HEK293 (cell line): ENCODE data around the gene LIN54.

ENCODE experiments used
- GFI1B ChIP-seq: fragments of 450-650 bp; formaldehyde crosslinking; IDR thresholded peaks from 2 replicates; pipeline ENCODE4 v1.5.1; 2016; ENCODE audit warnings: missing biosample characterization, missing genetic modification characterization
- GLI2 ChIP-seq: fragments of 450-650 bp; formaldehyde crosslinking; IDR thresholded peaks from 2 replicates; pipeline ENCODE4; 2017; ENCODE audit warnings: missing biosample characterization, missing genetic modification characterization, low read depth, borderline replicate concordance
- GLIS1 ChIP-seq: fragments of 450-650 bp; formaldehyde crosslinking; IDR thresholded peaks from 2 replicates; pipeline ENCODE4 v1.5.1; 2016; ENCODE audit warnings: missing biosample characterization, missing genetic modification characterization
- INSM2 ChIP-seq: fragments of 450-650 bp; formaldehyde crosslinking; IDR thresholded peaks from 2 replicates; pipeline ENCODE4 v1.5.1; 2016; ENCODE audit warnings: missing biosample characterization, missing genetic modification characterization
- KLF17 ChIP-seq: fragments of 450-650 bp; formaldehyde crosslinking; IDR thresholded peaks from 2 replicates; pipeline ENCODE4 v1.5.1; 2016; ENCODE audit warnings: missing biosample characterization, missing genetic modification characterization
- MYNN ChIP-seq: fragments of 450-650 bp; formaldehyde crosslinking; IDR thresholded peaks from 2 replicates; pipeline ENCODE4 v1.5.1; 2016; ENCODE audit warnings: missing biosample characterization, missing genetic modification characterization, borderline replicate concordance
- MZF1 ChIP-seq: fragments of 450-650 bp; formaldehyde crosslinking; IDR thresholded peaks from 2 replicates; pipeline ENCODE4 v1.5.1; 2017; ENCODE audit warnings: missing biosample characterization, missing genetic modification characterization, borderline replicate concordance
- PRDM2 ChIP-seq: fragments of 450-650 bp; formaldehyde crosslinking; IDR thresholded peaks from 2 replicates; pipeline ENCODE4 v1.5.1; 2016; ENCODE audit warnings: missing biosample characterization, missing genetic modification characterization, borderline replicate concordance
- SCRT1 ChIP-seq: fragments of 450-650 bp; formaldehyde crosslinking; IDR thresholded peaks from 2 replicates; pipeline ENCODE4 v1.5.1; 2016; ENCODE audit warnings: missing biosample characterization, missing genetic modification characterization, borderline replicate concordance
- ZBTB7A ChIP-seq: fragments of 450-650 bp; formaldehyde crosslinking; IDR thresholded peaks from 2 replicates; pipeline ENCODE4 v1.5.1; 2016; ENCODE audit warnings: low read depth, missing biosample characterization, missing genetic modification characterization
- ZFHX2 ChIP-seq: fragments of 450-650 bp; formaldehyde crosslinking; conservative IDR thresholded peaks from 2 replicates; pipeline ENCODE4 v1.5.1; 2016; ENCODE audit warnings: missing biosample characterization, missing genetic modification characterization
- ZNF10 ChIP-seq: fragments of 450-650 bp; formaldehyde crosslinking; IDR thresholded peaks from 2 replicates; pipeline ENCODE4 v1.5.1; 2017; ENCODE audit warnings: missing biosample characterization, missing genetic modification characterization
- ZNF211 ChIP-seq: fragments of 450-650 bp; formaldehyde crosslinking; IDR thresholded peaks from 2 replicates; pipeline ENCODE4 v1.5.1; 2016; ENCODE audit warnings: low read depth, missing biosample characterization, missing genetic modification characterization
- ZNF221 ChIP-seq: fragments of 450-650 bp; formaldehyde crosslinking; IDR thresholded peaks from 2 replicates; pipeline ENCODE4 v1.5.1; 2017; ENCODE audit warnings: missing biosample characterization, missing genetic modification characterization, borderline replicate concordance
- ZNF239 ChIP-seq: fragments of 450-650 bp; formaldehyde crosslinking; IDR thresholded peaks from 2 replicates; pipeline ENCODE4 v1.5.1; 2016; ENCODE audit warnings: missing biosample characterization, missing genetic modification characterization
- ZNF280D ChIP-seq: fragments of 450-650 bp; formaldehyde crosslinking; IDR thresholded peaks from 2 replicates; pipeline ENCODE4 v1.5.1; 2016; ENCODE audit warnings: missing biosample characterization, missing genetic modification characterization
- ZNF366 ChIP-seq: fragments of 450-650 bp; formaldehyde crosslinking; conservative IDR thresholded peaks from 2 replicates; pipeline ENCODE4 v1.5.1; 2016; ENCODE audit warnings: missing biosample characterization, missing genetic modification characterization
- ZNF404 ChIP-seq: fragments of 450-650 bp; formaldehyde crosslinking; IDR thresholded peaks from 2 replicates; pipeline ENCODE4 v1.5.1; 2017; ENCODE audit warnings: missing biosample characterization, missing genetic modification characterization
- ZNF423 ChIP-seq: fragments of 450-650 bp; formaldehyde crosslinking; IDR thresholded peaks from 2 replicates; pipeline ENCODE4 v1.5.1; 2016; ENCODE audit warnings: missing biosample characterization, missing genetic modification characterization
- ZNF473 ChIP-seq: fragments of 450-650 bp; formaldehyde crosslinking; IDR thresholded peaks from 2 replicates; pipeline ENCODE4 v1.5.1; 2017; ENCODE audit warnings: missing biosample characterization, missing genetic modification characterization
- ZNF548 ChIP-seq: fragments of 450-650 bp; formaldehyde crosslinking; IDR thresholded peaks from 2 replicates; pipeline ENCODE4 v1.5.1; 2016; ENCODE audit warnings: missing biosample characterization, missing genetic modification characterization
- ZNF558 ChIP-seq: fragments of 450-650 bp; formaldehyde crosslinking; IDR thresholded peaks from 2 replicates; pipeline ENCODE4 v1.5.1; 2016; ENCODE audit warnings: missing biosample characterization, missing genetic modification characterization
- ZNF561 ChIP-seq: fragments of 450-650 bp; IDR thresholded peaks from 2 replicates; pipeline ENCODE4 v1.5.1; 2018; ENCODE audit warnings: missing biosample characterization, missing genetic modification characterization, borderline replicate concordance
- ZNF629 ChIP-seq: fragments of 450-650 bp; formaldehyde crosslinking; IDR thresholded peaks from 2 replicates; pipeline ENCODE4 v1.5.1; 2017; ENCODE audit warnings: missing biosample characterization, missing genetic modification characterization
- ZNF658 ChIP-seq: fragments of 450-650 bp; formaldehyde crosslinking; IDR thresholded peaks from 2 replicates; pipeline ENCODE4; 2016; ENCODE audit warnings: missing biosample characterization, missing genetic modification characterization
- ZNF701 ChIP-seq: fragments of 450-650 bp; formaldehyde crosslinking; IDR thresholded peaks from 2 replicates; pipeline ENCODE4 v1.5.1; 2016; ENCODE audit warnings: missing biosample characterization, missing genetic modification characterization
- ZNF704 ChIP-seq: fragments of 450-650 bp; formaldehyde crosslinking; IDR thresholded peaks from 2 replicates; pipeline ENCODE4 v1.5.1; 2016; ENCODE audit warnings: missing biosample characterization, missing genetic modification characterization
- ZNF768 ChIP-seq: fragments of 450-650 bp; formaldehyde crosslinking; IDR thresholded peaks from 2 replicates; pipeline ENCODE4 v1.5.1; 2018; ENCODE audit warnings: missing biosample characterization, mild to moderate bottlenecking, missing genetic modification characterization
- ZNF777 ChIP-seq: fragments of 450-650 bp; formaldehyde crosslinking; IDR thresholded peaks from 2 replicates; pipeline ENCODE4 v1.5.1; 2017; ENCODE audit warnings: missing biosample characterization, missing genetic modification characterization, borderline replicate concordance
- ZSCAN30 ChIP-seq: fragments of 450-650 bp; IDR thresholded peaks from 2 replicates; pipeline ENCODE4 v1.5.1; 2018; ENCODE audit warnings: missing biosample characterization, mild to moderate bottlenecking, missing genetic modification characterization, moderate library complexity

The LIN54 gene

GRCh38 chr4:82900066-82900410, 110.6 kb downstream of the LIN54 start (continued):
- peak; percentile 47; the same call in 1 of the 2 replicates for TF ChIP-seq ZBTB7A (tag by site-specific recombination)
- no peak for TF ChIP-seq ZNF777 (tag by site-specific recombination)
- TF ChIP-seq KLF17: no peak
- TF ChIP-seq GLI2 (tag by site-specific recombination): no peak
- no peak for TF ChIP-seq GFI1B (tag by site-specific recombination)
- TF ChIP-seq ZNF701 (tag by site-specific recombination): no peak
- no peak for TF ChIP-seq ZNF768 (tag by site-specific recombination)
- TF ChIP-seq ZNF404 (tag by site-specific recombination): no peak
- TF ChIP-seq ZNF423 (tag by site-specific recombination): no peak
- TF ChIP-seq ZSCAN30 (tag by site-specific recombination): no peak
- peak; percentile 66; the same call in 1 of the 2 replicates for TF ChIP-seq MYNN (tag by site-specific recombination)
- no peak for TF ChIP-seq ZNF548 (tag by site-specific recombination)
- no peak for TF ChIP-seq ZNF211 (tag by site-specific recombination)
- peak; percentile 15; the same call in 1 of the 2 replicates for TF ChIP-seq INSM2 (tag by site-specific recombination)
- no peak for TF ChIP-seq ZFHX2 (tag by site-specific recombination)
- TF ChIP-seq ZNF221 (tag by site-specific recombination): no peak
- no peak for TF ChIP-seq GLIS1 (tag by site-specific recombination)
- TF ChIP-seq ZNF558 (tag by site-specific recombination): no peak
- no peak for TF ChIP-seq ZNF629 (tag by site-specific recombination)
- no peak for TF ChIP-seq ZNF473
- TF ChIP-seq ZNF366: no peak
- TF ChIP-seq MZF1 (tag by site-specific recombination): peak; percentile 46; the same call in 1 of the 2 replicates
- no peak for TF ChIP-seq ZNF239
- TF ChIP-seq SCRT1 (tag by site-specific recombination): no peak
- TF ChIP-seq ZNF10 (tag by site-specific recombination): no peak
- no peak for TF ChIP-seq ZNF658 (tag by site-specific recombination)
- TF ChIP-seq ZNF280D (tag by site-specific recombination): no peak
- TF ChIP-seq ZNF704 (tag by site-specific recombination): no peak
- TF ChIP-seq PRDM2: no peak
- TF ChIP-seq ZNF561 (tag by site-specific recombination): no peak
